ENCODE data around the gene VSNL1.

Gene VSNL1

DNA sequence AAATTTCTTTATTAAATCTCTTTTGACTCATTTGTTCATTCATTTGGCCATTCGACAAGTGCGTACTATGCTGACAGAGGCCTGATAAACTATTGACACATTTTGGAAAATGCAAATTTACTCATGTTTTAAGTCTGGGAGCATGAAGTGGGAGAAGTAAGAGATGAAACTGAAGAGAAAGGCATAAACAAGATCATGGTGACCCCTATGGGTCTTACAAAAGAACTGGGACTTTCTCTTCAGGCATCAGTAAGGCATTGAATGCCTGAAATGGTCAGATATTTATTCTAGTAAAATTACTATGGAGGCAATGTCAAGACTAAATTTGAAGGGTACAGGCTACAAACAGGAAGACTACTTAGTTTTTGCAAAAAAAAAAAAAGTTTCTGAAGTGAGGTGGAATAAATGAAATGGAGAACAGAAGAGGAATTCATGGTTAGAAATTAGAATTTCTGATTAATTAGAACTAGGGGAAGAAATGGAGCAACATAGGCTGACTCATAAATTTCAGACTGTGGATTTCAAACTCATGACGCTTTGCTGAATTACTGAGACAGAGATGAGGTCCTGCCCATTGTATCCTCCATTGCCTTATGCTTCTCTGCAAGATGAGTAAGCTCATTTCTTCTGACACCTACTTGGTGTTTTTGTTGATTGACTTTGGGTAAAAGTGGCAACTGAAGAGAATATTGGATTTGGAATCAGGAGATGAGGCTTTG lies 32.7 kb downstream of the VSNL1 start:
- TF ChIP-seq POLR2A (IDR thresholded peaks at IDR 0.05; ENCODE audit: low read depth, low read length) (no peak), TAF1 (IDR thresholded peaks at IDR 0.05; ENCODE audit: borderline replicate concordance, low read depth, low read length) (no peak), POLR2AphosphoS5 (IDR thresholded peaks at IDR 0.05; ENCODE audit: low read depth, low read length) (no peak)
- FAIRE-seq = no peak
- DNase-seq (ENCODE audit: insufficient read length) = no peak

DNA sequence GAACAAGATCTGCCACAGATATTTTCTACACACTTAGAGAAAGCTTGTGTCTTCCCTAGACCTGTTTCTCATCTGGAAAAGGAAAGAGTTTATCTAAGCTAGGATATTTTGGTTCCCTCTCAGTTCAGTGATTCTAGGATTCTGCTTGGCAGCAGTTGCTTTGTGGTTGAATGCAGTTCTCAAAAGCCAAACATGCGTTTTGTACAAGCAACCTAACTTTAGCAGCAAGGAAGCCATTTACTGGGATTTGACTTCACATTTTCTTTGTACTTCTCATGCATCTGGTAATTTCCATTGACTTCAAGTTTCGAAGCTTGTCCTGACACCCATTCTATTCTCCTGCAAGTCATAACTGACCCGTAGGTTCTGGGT lies 33.3 kb downstream of the VSNL1 start:
- FAIRE-seq (no peak), DNase-seq (ENCODE audit: insufficient read length) (no peak)
- TF ChIP-seq TAF1 (IDR thresholded peaks at IDR 0.05; ENCODE audit: borderline replicate concordance, low read depth, low read length) (no peak), POLR2AphosphoS5 (IDR thresholded peaks at IDR 0.05; ENCODE audit: low read depth, low read length) (no peak), POLR2A (IDR thresholded peaks at IDR 0.05; ENCODE audit: low read depth, low read length) (no peak)

DNA sequence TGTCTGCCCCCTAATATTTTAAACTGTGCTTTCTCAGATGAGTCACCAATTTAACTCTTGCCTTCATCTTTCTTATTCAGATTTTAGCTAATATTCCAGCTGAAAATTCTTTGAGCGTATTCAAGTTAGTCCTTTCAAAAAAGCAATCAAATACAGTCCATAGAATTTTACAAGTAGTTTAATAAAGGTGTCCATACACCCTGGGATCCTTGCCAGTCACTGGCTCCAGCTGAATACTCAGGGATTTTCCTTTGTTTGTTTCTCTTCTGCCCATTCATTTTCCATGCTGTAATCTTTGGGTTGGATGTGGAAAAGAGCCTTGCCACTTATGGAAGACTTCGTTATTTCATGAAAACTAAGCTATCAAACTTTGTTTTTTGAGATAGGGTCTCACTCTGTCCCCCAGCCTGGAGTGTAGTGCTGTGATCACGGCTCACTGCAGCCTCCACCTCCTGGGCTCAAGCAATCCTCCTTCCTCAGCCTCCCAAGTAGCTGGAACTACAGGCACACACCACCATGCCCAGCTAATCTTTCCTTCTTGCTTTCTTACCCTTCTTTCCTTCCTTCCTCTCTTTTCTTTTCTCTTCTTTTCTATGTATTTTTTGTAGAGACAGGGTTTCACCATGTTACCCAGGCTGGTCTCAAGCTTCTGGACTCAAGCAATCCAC lies 34.0 kb downstream of the VSNL1 start:
- no peak for TF ChIP-seq POLR2A (IDR thresholded peaks at IDR 0.05; ENCODE audit: low read depth, low read length)
- TF ChIP-seq TAF1 (IDR thresholded peaks at IDR 0.05; ENCODE audit: borderline replicate concordance, low read depth, low read length) = no peak
- TF ChIP-seq POLR2AphosphoS5 (IDR thresholded peaks at IDR 0.05; ENCODE audit: low read depth, low read length) = no peak
- no peak for FAIRE-seq

DNA sequence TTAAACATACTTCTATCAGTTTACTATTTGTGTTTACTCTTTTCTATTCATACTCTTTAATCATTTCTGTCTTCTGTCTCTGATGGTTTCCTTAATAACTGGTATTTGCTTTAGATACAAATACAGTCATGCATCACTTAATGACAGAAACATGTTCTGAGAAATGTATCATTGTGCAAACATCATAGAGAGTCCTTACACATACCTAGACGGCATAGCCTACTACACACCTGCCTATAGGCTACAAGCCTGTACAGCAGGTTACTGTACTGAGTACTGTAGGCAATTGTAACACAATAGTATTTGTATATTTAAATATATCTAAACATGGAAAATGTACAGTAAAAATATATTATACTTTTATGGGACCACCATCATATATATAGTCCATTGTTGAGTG lies 36.3 kb downstream of the VSNL1 start:
- no peak for TF ChIP-seq POLR2A (IDR thresholded peaks at IDR 0.05; ENCODE audit: low read depth, low read length)
- DNase-seq (ENCODE audit: insufficient read length) = no peak
- FAIRE-seq = no peak

More for the DNA sequence above, 34.0 kb downstream of the VSNL1 start:
- no peak for DNase-seq (ENCODE audit: insufficient read length)

- FAIRE-seq = peak; percentile 89
Measured at GRCh38 chr2:17578466-17578928, 38.0 kb downstream of the VSNL1 start.

DNA sequence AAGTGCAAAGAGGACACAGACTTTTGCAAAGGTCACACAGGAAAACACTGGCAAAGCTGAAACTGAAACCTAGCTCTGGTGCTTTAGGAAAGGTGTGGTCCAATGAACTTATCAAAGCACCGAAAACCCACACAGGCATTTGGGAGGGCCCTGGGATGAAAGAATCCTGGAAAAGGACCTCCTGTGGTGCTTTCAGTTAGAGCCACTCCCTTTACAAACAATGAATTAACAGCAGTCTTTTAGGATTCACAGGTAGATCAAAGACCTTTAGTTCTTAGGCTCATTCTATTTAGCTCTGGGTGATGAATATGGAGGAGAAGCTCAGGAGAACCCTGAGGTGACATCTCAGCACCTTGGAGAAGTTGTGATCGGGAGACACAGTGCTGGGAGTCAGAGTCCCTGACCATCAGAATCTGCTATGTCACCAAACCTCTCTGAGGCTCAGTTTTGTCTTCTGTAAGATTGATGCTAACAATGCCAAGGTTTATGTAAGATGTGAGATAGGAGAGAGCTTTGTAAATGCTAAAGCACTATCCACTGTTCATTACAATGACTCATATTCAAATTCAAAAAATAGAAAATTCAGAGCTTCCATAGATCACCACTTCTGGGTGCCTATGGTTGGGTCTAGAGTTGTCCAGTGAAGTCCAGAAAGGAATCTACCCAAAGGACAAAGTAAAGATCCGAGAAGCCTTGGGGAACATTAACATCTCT lies 39.3 kb downstream of the VSNL1 start:
- no peak for DNase-seq (ENCODE audit: insufficient read length)
- TF ChIP-seq POLR2A (IDR thresholded peaks at IDR 0.05; ENCODE audit: low read depth, low read length) = no peak
- no peak for TF ChIP-seq POLR2AphosphoS5 (IDR thresholded peaks at IDR 0.05; ENCODE audit: low read depth, low read length)
- TF ChIP-seq TAF1 (IDR thresholded peaks at IDR 0.05; ENCODE audit: borderline replicate concordance, low read depth, low read length) = no peak
- FAIRE-seq = no peak

More at GRCh38 chr2:17578466-17578928, 38.0 kb downstream of the VSNL1 start:
- DNase-seq (ENCODE audit: insufficient read length) = no peak
- TF ChIP-seq TAF1 (IDR thresholded peaks at IDR 0.05; ENCODE audit: borderline replicate concordance, low read depth, low read length) (no peak), POLR2A (IDR thresholded peaks at IDR 0.05; ENCODE audit: low read depth, low read length) (no peak)

DNA sequence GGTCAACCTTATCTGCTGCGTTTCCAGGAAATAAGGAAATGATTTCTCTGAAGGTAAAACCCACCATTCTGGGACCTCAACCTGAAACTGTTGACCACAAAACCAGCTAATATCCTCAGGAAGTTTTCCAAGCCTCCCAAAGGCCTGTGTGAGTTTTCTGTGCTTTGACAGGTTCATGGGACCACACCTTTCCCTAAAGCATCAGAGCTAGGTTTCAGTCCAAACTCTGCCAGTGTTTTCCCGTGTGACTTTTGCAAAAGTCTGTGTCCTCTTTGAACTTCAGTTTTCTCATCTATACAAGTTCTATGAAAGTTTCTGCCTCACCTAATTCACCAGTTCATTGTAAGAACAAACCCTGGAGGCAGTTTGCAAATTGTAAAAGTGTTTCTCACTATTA lies 39.8 kb downstream of the VSNL1 start:
- no peak for FAIRE-seq

GRCh38 chr2:17581831-17582230 lies 41.3 kb downstream of the VSNL1 start:
- DNase-seq (ENCODE audit: insufficient read length) = no peak
- TF ChIP-seq POLR2A (IDR thresholded peaks at IDR 0.05; ENCODE audit: low read depth, low read length) (no peak), TAF1 (IDR thresholded peaks at IDR 0.05; ENCODE audit: borderline replicate concordance, low read depth, low read length) (no peak), POLR2AphosphoS5 (IDR thresholded peaks at IDR 0.05; ENCODE audit: low read depth, low read length) (no peak)
- FAIRE-seq = no peak

More for the DNA sequence above, 39.8 kb downstream of the VSNL1 start:
- no peak for DNase-seq (ENCODE audit: insufficient read length)
- TF ChIP-seq POLR2AphosphoS5 (IDR thresholded peaks at IDR 0.05; ENCODE audit: low read depth, low read length) = no peak

DNA sequence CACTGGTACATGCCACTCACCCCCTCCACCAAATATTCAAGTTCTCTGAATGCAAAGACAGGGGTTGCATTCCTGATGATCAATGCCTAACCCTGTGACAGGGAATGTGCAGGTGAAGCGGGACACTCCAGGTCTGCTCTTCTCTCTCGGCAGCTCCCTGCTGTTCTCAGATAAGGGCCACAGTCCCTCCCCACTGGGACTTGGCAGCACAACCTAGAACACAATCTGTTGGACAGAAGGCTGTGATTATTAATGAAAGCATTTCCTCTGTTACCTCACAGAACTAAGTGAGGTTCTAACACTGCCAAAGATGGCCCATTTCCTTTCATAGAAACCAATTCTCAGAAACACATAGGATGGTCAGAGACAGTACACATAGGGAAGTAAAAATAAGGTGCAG lies 42.7 kb downstream of the VSNL1 start:
- DNase-seq (ENCODE audit: insufficient read length) (no peak), FAIRE-seq (no peak)
- TF ChIP-seq POLR2AphosphoS5 (IDR thresholded peaks at IDR 0.05; ENCODE audit: low read depth, low read length) (no peak), TAF1 (IDR thresholded peaks at IDR 0.05; ENCODE audit: borderline replicate concordance, low read depth, low read length) (no peak), POLR2A (IDR thresholded peaks at IDR 0.05; ENCODE audit: low read depth, low read length) (no peak)

DNA sequence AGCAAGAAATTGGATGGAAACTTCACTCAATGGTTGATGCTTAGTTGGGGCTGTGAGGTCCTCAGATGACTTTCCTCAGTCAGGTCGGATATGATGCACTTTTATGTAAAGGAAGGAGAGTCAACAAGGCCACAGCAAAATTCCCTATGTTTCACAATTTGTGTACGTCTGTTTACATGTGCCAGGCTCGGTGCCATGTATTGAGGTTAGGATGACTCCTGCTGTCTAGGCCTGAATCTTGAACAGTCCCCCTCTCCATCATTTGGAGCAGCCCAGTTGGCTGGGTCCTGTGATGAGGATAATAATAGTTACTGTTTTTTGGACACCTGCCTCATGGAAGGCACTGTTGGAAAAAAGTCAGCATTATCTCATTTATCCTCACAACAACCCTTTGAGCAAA lies 43.1 kb downstream of the VSNL1 start:
- DNase-seq (ENCODE audit: insufficient read length) (no peak), FAIRE-seq (no peak)
- TF ChIP-seq TAF1 (IDR thresholded peaks at IDR 0.05; ENCODE audit: borderline replicate concordance, low read depth, low read length) (no peak), POLR2AphosphoS5 (IDR thresholded peaks at IDR 0.05; ENCODE audit: low read depth, low read length) (no peak), POLR2A (IDR thresholded peaks at IDR 0.05; ENCODE audit: low read depth, low read length) (no peak)

DNA sequence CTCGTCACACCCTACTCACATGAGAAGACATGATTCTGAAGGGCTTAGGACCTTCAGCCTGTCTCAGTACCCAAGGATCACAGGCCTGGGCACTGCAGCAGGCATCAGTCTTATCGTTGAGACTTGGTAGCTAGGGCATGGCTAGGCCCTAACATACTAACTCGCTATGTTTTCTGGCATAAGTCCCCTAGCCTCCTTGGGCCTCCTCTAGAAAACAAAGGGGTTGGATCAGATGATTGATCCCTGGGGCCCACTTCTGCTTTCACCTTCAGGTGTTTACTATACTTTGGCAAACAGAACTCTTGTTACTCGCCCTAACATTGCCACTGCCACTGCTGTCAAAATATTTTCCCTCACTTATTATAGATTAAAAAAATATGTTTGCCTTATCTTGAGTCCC lies 44.2 kb downstream of the VSNL1 start:
- FAIRE-seq = peak; percentile 21
- no peak for TF ChIP-seq TAF1 (IDR thresholded peaks at IDR 0.05; ENCODE audit: borderline replicate concordance, low read depth, low read length)
- TF ChIP-seq POLR2AphosphoS5 (IDR thresholded peaks at IDR 0.05; ENCODE audit: low read depth, low read length) = no peak
- no peak for TF ChIP-seq POLR2A (IDR thresholded peaks at IDR 0.05; ENCODE audit: low read depth, low read length)
- no peak for DNase-seq (ENCODE audit: insufficient read length)

- FAIRE-seq = no peak
- TF ChIP-seq POLR2AphosphoS5 (IDR thresholded peaks at IDR 0.05; ENCODE audit: low read depth, low read length) (no peak), POLR2A (IDR thresholded peaks at IDR 0.05; ENCODE audit: low read depth, low read length) (no peak), TAF1 (IDR thresholded peaks at IDR 0.05; ENCODE audit: borderline replicate concordance, low read depth, low read length) (no peak)
- no peak for DNase-seq (ENCODE audit: insufficient read length)
Measured at GRCh38 chr2:17587469-17587868, 47.0 kb downstream of the VSNL1 start.
